ENCODE measurements around the gene C6orf62.
"Not testable (repeated sequence)": the region's sequence is repeated elsewhere in the genome, so short reads cannot be mapped to it uniquely, and the experiment has no call there.

Gene C6orf62

DNA sequence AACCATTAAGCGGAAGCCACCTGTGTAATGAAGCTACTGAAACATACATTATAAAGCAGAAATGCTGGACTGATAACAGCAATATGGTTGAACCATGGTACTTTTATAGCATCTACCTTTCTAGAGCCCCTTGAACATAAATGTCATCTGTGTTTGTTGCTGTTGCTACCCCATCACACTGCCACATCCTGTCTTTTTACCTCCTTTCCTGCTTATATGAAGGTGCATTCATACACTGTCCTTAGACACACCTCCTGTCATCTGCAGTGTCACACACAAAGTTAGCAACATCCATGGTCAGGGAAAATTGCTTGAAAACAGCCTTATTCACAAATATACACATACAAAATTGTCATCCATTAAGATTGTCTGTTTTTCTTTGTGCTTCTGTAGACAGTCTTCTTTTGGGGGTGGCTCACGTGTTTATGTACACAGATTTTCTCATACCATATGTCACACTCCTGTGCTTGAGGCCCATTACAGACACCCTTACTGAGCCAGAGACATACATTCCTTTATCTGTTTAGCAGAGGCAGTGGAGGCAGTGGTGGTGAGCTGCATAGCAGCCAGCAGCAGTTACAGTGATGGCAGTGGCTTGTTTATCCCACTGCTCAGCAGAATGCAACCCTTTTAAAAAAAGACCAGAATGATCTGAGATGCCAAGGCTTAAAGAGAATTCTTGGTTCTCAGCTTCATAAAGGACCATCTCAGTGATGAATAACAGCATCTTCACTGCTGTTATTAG is 25.9 kb downstream of the C6orf62 start:
- H3K9ac ChIP-seq (ENCODE audit: low read depth, low read length): no peak overlapping the region
- no peaks in the 10 kb centered on the region for H3K36me3 ChIP-seq (ENCODE audit: insufficient read depth, low read length)
- no peaks in the 10 kb centered on the region for H3K27me3 ChIP-seq (ENCODE audit: control insufficient read depth, insufficient read depth, low read length)
- peaks cover 6% of the 10 kb centered on the region for H3K4me1 ChIP-seq (ENCODE audit: control insufficient read depth, insufficient read depth, low read length)
- H3K9me3 ChIP-seq (replicated peaks; ENCODE audit: low read length): no peaks in the 10 kb centered on the region
- no peak overlapping the region for H3K4me3 ChIP-seq (ENCODE audit: low read length)
- H3K4me2 ChIP-seq (ENCODE audit: low read length): no peak overlapping the region

- Histone ChIP-seq H3K4me2 (ENCODE audit: low read length) (no peak overlapping the region), H3K9ac (ENCODE audit: low read depth, low read length) (no peak overlapping the region), H3K36me3 (ENCODE audit: insufficient read depth, low read length) (no peaks in the 10 kb centered on the region), H3K27me3 (ENCODE audit: control insufficient read depth, insufficient read depth, low read length) (no peaks in the 10 kb centered on the region), H3K9me3 (replicated peaks; ENCODE audit: low read length) (no peaks in the 10 kb centered on the region), H3K4me1 (ENCODE audit: control insufficient read depth, insufficient read depth, low read length) (peaks cover 6% of the 10 kb centered on the region), H3K4me3 (ENCODE audit: low read length) (no peak overlapping the region)
Observed at GRCh38 chr6:24692415-24692814, 26.5 kb downstream of the C6orf62 start.

DNA sequence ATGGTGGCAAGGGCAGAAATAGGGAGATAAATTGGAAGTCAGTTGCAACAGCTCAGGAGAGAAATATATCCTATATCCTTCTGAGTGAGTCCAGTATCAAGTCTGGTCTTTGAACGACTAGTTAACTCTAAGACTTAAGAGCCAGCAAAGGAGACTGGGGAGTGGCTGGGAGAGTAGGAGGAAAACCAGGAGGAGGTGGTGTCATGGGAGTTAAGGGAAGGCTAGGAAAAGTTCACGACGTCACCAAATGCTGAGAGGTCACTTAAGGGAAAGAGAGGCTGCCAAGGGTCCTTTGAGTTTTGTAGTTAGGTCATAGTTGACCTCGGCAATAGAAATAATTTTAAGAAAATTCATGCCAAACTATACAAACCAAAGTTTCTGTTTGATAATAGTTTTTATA is 27.0 kb downstream of the C6orf62 start:
- Histone ChIP-seq H3K4me2 (ENCODE audit: low read length) (no peak overlapping the region), H3K4me3 (ENCODE audit: low read length) (no peak overlapping the region)

DNA sequence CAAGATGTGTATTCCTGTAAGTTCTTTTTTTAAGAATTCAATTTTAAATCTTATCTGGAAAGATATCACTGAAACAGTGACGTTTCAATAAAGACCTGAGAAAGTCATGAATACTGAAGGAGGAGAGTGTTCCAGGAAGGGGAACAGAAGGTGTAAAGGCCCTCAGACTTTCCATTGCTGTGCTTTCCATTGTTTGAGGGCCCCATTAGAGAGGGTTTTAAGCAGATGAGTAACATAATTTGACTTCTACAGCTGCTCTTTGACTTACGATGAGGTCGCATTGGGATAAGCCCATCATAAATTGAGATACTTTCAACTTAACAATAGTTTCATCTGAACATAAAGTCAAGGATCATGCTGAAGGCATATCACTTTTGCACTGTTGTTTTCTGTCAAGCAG is 27.4 kb downstream of the C6orf62 start:
- Histone ChIP-seq H3K36me3 (ENCODE audit: insufficient read depth, low read length) (no peaks in the 10 kb centered on the region), H3K27me3 (ENCODE audit: control insufficient read depth, insufficient read depth, low read length) (no peaks in the 10 kb centered on the region), H3K9me3 (replicated peaks; ENCODE audit: low read length) (no peaks in the 10 kb centered on the region), H3K4me3 (ENCODE audit: low read length) (no peak overlapping the region), H3K9ac (ENCODE audit: low read depth, low read length) (no peak overlapping the region), H3K4me1 (ENCODE audit: control insufficient read depth, insufficient read depth, low read length) (peaks cover 6% of the 10 kb centered on the region), H3K4me2 (ENCODE audit: low read length) (no peak overlapping the region)

More for the DNA sequence above, 27.0 kb downstream of the C6orf62 start:
- Histone ChIP-seq H3K36me3 (ENCODE audit: insufficient read depth, low read length) (no peaks in the 10 kb centered on the region), H3K27me3 (ENCODE audit: control insufficient read depth, insufficient read depth, low read length) (no peaks in the 10 kb centered on the region), H3K4me1 (ENCODE audit: control insufficient read depth, insufficient read depth, low read length) (peaks cover 6% of the 10 kb centered on the region), H3K9me3 (replicated peaks; ENCODE audit: low read length) (no peaks in the 10 kb centered on the region), H3K9ac (ENCODE audit: low read depth, low read length) (no peak overlapping the region)

DNA sequence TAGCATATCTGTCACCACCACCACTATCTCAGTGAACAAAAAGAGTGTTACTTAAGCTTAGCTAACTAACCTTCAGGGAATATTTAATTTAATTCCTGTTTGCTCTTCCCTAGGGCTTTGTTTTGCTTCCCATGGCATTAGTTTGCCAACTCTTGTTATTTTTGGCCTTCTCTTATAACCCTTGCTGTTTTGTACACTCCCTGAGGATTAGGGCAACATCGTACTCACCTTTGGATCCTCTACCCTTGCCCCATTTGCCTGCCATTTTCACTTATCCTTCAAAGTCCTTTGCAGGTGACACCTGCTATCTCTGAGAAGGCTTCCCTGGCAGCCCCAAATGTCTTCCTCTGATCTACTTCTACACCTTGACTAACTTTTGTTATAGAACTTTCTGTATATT is 28.4 kb downstream of the C6orf62 start:
- Histone ChIP-seq H3K4me1 (ENCODE audit: control insufficient read depth, insufficient read depth, low read length) (peaks cover 6% of the 10 kb centered on the region), H3K36me3 (ENCODE audit: insufficient read depth, low read length) (no peaks in the 10 kb centered on the region), H3K9ac (ENCODE audit: low read depth, low read length) (no peak overlapping the region), H3K4me3 (ENCODE audit: low read length) (no peak overlapping the region), H3K27me3 (ENCODE audit: control insufficient read depth, insufficient read depth, low read length) (no peaks in the 10 kb centered on the region), H3K4me2 (ENCODE audit: low read length) (no peak overlapping the region), H3K9me3 (replicated peaks; ENCODE audit: low read length) (no peaks in the 10 kb centered on the region)

DNA sequence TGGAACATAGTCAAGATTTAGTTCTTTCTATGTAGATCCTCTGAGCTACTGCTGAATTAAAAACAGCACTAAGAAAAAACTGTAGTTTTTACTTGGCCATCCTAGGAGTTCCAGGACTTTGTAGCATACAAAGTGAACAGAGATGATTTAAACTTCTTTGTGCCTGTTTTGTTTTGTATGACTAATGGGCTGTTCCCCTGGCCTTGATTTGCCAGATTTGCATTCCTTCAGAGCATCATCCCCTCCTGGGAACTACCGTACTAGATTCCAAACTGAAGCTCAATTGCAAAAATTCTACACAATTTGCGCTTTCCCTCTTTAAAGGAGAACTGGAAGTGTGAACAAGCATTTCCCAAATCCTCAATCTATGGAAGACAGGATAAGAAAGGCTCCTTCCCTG is 29.0 kb downstream of the C6orf62 start:
- Histone ChIP-seq H3K9me3 (replicated peaks; ENCODE audit: low read length) (no peaks in the 10 kb centered on the region), H3K4me3 (ENCODE audit: low read length) (no peak overlapping the region), H3K4me1 (ENCODE audit: control insufficient read depth, insufficient read depth, low read length) (peaks cover 6% of the 10 kb centered on the region), H3K27me3 (ENCODE audit: control insufficient read depth, insufficient read depth, low read length) (no peaks in the 10 kb centered on the region), H3K9ac (ENCODE audit: low read depth, low read length) (no peak overlapping the region), H3K4me2 (ENCODE audit: low read length) (no peak overlapping the region), H3K36me3 (ENCODE audit: insufficient read depth, low read length) (no peaks in the 10 kb centered on the region)

GRCh38 chr6:24686946-24687345 is 32.0 kb downstream of the C6orf62 start:
- no peak overlapping the region for H3K4me3 ChIP-seq (ENCODE audit: low read length)
- no peaks in the 10 kb centered on the region for H3K36me3 ChIP-seq (ENCODE audit: insufficient read depth, low read length)
- H3K4me1 ChIP-seq (ENCODE audit: control insufficient read depth, insufficient read depth, low read length): peaks cover 6% of the 10 kb centered on the region
- no peaks in the 10 kb centered on the region for H3K27me3 ChIP-seq (ENCODE audit: control insufficient read depth, insufficient read depth, low read length)
- no peak overlapping the region for H3K9ac ChIP-seq (ENCODE audit: low read depth, low read length)
- no peak overlapping the region for H3K4me2 ChIP-seq (ENCODE audit: low read length)
- H3K9me3 ChIP-seq (replicated peaks; ENCODE audit: low read length): no peaks in the 10 kb centered on the region

GRCh38 chr6:24686408-24686807 is 32.5 kb downstream of the C6orf62 start:
- Histone ChIP-seq H3K4me1 (ENCODE audit: control insufficient read depth, insufficient read depth, low read length) (peaks cover 6% of the 10 kb centered on the region), H3K9ac (ENCODE audit: low read depth, low read length) (no peak overlapping the region), H3K9me3 (replicated peaks; ENCODE audit: low read length) (no peaks in the 10 kb centered on the region), H3K27me3 (ENCODE audit: control insufficient read depth, insufficient read depth, low read length) (no peaks in the 10 kb centered on the region), H3K36me3 (ENCODE audit: insufficient read depth, low read length) (no peaks in the 10 kb centered on the region), H3K4me2 (ENCODE audit: low read length) (no peak overlapping the region), H3K4me3 (ENCODE audit: low read length) (no peak overlapping the region)

GRCh38 chr6:24683297-24684296 is 35.4 kb downstream of the C6orf62 start:
- Histone ChIP-seq H3K4me2 (ENCODE audit: low read length) (no peak overlapping the region), H3K27me3 (ENCODE audit: control insufficient read depth, insufficient read depth, low read length) (no peaks in the 10 kb centered on the region), H3K4me1 (ENCODE audit: control insufficient read depth, insufficient read depth, low read length) (no peaks in the 10 kb centered on the region)

GRCh38 chr6:24680582-24680981 is 38.4 kb downstream of the C6orf62 start:
- Histone ChIP-seq H3K36me3 (ENCODE audit: insufficient read depth, low read length) (no peaks in the 10 kb centered on the region), H3K4me3 (ENCODE audit: low read length) (no peak overlapping the region), H3K4me2 (ENCODE audit: low read length) (no peak overlapping the region), H3K4me1 (ENCODE audit: control insufficient read depth, insufficient read depth, low read length) (no peaks in the 10 kb centered on the region), H3K9me3 (replicated peaks; ENCODE audit: low read length) (no peaks in the 10 kb centered on the region), H3K27me3 (ENCODE audit: control insufficient read depth, insufficient read depth, low read length) (no peaks in the 10 kb centered on the region), H3K9ac (ENCODE audit: low read depth, low read length) (no peak overlapping the region)

More at GRCh38 chr6:24683297-24684296, 35.4 kb downstream of the C6orf62 start:
- Histone ChIP-seq H3K9ac (ENCODE audit: low read depth, low read length) (no peak overlapping the region), H3K9me3 (replicated peaks; ENCODE audit: low read length) (no peaks in the 10 kb centered on the region), H3K4me3 (ENCODE audit: low read length) (no peak overlapping the region), H3K36me3 (ENCODE audit: insufficient read depth, low read length) (no peaks in the 10 kb centered on the region)

DNA sequence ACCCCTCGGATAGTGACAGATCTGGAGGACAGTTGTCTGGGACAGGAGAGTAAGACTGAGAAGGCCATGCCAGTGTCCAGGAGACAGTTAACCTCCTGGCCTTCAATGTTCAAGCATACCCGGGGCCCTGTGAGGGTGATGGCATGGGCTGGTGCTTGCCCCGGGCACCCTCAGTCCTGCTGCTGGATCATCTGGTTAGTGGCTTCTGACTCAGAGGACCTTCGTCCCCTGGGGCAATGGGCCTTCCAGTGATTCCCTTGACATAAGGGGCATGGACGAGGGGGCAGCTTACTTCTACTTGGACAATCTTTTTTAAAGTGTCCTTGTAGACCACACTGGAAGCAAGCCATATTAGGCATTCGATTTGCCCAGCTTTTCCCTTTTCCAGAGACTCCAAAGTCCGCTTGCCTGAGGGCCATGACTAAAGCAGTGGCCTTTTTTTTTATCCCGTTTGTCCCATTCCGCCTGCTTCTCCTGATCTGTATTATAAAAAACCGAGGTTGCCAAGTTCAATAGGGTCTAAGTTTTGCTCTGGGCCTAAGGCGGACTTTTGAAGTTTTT is 40.1 kb downstream of the C6orf62 start:
- H3K36me3 ChIP-seq (ENCODE audit: insufficient read depth, low read length); H3K4me3 ChIP-seq (ENCODE audit: low read length); H3K27me3 ChIP-seq (ENCODE audit: control insufficient read depth, insufficient read depth, low read length); H3K4me1 ChIP-seq (ENCODE audit: control insufficient read depth, insufficient read depth, low read length); H3K9ac ChIP-seq (ENCODE audit: low read depth, low read length); H3K9me3 ChIP-seq (replicated peaks; ENCODE audit: low read length); H3K4me2 ChIP-seq (ENCODE audit: low read length): not testable (repeated sequence)
